ENCODE data around the gene TMEM175.
"Not testable (repeated sequence)": the region's sequence is repeated elsewhere in the genome, so short reads cannot be mapped to it uniquely, and the experiment has no call there.

TMEM175 gene

DNA sequence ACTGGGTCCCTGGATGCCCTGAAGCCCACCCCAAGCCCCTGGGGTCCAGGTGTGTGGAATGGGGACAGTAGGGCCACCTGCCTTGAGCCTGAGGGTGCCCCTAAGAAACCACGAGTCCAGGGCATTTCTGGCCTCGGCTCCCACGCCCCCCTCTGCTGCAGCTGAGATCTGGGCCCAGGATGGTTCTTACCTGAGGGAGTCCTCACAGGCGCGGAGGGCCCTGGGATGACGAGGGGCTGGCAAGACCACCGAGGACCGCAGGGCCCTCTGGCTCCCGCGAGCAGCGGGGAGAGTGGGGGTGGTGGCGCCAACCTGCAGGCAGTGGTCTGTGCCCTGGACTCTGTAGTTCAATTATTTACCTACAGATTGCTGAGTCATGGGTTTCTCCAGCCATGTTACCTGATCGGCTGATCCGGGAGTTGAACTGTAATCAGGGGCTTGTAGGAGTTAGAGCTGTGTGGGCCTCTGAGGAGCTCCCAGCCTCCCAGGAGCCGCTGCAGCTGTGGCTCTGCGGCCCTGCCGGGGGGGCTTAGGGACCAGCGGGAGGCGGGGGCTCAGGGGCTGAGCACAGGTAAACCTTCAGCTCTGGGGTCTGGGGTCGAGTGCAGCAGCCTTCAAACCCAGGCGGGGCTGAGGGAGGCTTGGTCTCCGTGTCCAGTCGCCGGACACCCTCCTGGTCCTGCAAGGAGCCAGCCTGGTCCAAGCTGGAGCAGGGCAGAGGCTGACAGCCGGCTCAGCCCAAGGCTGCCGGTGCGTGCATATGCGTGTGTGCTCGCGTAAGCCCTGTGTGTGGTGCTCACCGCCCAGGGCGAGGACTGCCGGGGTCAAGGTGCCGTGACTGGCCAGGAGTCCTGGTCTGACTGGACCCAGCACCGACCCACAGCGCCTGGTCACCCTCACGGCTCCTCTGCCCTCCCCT, 61.1 kb downstream of the TMEM175 start, which contains the start of gene SLC26A1:
Gene SLC26A1, minus strand, starts transcription at position 294 of the 919 bp plus-strand sequence. CDS start 1,701 bp downstream, outside the sequence.
- no peak for DNase-seq

DNA sequence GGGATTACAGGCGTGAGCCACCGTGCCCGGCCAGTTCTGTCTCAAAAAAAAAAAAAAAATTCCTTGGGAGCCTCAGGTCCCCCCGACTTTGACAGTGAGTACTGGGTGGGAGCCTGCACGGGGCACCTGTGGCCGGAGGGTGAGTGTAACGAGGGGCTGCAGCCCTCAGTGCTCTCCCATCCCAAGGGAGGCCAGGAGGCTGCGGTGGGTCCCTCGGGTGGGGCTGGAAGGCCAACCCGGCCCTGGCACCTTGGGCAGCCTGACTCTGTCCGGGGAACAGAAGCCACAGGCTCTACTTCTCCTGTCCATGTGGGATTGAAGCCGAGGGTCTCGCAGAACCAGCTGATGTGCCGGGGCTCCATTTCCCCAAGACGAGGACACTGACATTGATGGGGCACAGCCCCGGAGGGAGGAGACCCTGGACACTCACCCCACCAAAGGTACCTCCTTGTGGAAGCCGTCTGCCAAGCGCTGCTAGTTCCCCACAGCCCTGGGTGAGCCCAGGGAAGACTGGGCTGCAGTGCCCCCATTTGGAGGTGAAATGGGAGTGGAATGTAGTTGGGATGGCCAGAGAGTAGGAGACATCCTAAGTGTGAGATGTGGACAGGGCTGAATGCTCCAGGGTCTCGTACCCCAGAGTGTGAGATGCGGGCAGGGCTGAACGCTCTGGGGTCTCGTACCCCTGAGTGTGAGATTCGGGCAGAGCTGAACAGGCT, 63.2 kb downstream of the TMEM175 start:
- DNase-seq: no peak

DNA sequence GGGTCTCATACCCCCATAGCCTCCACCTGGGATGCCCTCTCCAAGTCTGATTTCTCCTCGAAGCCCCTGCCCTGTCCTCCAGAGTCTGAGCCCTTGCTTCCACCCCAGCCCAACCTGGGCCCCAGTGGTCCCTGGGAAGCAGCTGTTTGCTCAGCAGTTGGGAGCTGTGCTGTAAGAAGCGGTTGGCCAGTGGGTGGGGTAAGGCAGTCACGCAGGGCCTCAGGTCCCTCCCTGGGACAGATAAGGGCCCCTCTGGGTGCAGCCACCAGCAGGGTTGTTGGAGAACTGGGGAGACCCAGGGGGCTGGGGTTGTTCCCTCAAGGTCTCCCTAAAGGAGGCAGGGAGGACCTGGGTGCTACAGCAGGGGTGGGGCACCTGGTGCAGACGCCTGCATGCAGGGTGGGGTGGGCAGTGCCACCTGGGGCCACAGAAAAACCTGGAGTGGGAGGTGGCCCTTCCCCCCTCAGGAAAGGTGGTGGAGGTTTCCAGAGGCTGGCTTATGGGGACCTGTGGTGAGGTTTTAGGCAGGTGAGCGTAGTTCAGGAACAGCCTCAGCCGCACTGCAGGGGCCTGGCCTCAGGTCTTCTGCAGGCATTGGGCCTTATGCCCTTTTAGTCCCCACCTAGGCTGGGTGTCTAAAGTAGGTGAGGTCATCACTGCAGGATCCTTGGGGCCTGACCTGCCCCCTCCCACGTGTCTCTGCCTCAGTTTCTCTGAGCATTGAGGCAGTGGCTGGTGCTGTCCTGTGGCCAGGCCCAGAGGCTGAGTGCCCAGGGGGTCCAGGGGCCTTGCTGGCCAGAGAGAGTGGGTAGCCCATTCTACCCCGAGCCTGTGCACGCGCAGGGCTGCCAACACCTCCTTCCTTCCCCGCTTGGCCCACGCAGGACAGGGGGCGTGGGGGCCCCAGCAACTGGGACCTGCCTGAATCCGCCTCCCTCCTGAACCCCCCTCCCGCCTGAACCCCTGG, 64.1 kb downstream of the TMEM175 start:
- DNase-seq: no peak

DNA sequence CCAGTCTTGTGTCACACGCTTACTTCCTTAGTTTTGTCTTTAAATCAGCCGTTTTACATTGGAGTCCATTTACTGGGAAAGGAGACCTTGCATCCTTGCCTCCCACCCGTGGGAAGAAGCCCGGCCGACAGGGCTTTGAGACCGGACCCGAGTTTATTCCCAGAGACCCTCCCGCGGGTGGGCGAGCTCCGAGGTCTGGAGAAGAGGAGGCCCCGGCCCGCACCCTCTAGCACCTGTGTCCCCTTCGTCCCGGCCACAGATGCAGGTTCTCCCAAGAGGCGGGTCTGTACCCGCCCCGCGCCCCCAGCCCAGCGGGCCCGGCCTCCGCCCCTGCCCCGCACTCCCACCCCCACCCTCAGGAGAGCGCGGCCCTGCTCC, 64.7 kb downstream of the TMEM175 start:
- DNase-seq: no peak

DNA sequence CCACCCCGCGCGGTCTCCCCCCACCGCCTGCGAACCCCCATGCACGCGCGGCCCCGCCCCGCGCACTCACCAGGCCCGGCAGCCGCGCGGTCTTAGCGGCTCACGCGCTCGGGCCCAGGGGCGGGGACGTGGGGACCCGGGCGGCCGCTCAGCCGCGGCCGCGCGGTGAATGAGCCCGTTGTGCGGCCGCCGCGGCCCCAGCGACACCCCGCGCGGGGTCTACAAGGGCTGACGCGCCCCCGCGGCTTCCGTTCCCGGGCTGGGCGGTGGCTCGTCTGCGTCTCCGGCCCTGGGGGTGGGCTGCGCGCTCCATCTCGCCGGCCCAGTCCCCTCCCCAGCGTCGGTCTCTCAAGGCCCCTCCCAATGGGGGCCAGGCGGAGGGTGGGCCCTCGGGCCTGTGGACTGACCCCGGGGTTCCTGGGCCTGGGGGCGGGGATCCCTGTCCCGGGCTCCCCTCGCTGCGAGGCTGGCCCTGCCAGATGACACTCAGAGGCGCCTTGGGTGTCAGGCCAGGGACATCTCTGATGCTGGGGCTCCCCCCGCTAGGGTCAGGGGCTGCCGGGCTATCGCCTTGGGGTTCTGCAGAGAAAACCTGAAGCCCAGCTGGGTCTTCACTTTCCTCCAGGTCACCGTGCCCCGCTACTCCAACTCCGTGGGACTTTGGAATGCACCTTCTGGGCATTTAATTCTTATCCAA, 65.3 kb downstream of the TMEM175 start:
- DNase-seq: no peak

DNA sequence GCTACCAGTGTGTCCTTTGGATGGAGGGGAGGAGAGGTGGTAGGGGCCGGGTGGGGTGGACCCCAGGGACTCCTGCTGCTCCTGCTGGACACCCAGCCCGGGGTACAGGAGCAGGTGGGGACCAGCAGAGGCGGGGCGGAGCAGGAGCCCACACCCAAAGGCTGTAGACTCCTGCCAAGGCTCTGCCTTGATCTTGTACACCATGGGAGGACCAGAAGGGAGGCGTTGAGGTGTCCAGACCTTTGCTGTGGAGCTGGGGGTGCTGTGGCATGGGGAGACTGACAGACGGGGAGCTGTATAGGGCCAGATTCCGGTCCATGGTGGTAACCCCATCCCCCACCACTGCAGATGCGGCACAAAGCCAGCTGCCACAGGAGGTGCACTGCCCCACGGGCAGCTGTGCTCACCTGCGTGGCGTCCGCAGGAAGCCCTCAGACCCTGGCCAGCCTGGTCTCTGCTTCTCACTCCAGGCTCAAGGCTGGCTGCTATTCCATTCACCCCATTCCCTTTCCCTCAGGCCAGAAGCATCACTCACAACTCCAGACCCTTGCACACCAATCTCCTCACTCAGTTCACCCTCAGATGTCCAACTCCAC, 65.9 kb downstream of the TMEM175 start:
- DNase-seq: no peak

DNA sequence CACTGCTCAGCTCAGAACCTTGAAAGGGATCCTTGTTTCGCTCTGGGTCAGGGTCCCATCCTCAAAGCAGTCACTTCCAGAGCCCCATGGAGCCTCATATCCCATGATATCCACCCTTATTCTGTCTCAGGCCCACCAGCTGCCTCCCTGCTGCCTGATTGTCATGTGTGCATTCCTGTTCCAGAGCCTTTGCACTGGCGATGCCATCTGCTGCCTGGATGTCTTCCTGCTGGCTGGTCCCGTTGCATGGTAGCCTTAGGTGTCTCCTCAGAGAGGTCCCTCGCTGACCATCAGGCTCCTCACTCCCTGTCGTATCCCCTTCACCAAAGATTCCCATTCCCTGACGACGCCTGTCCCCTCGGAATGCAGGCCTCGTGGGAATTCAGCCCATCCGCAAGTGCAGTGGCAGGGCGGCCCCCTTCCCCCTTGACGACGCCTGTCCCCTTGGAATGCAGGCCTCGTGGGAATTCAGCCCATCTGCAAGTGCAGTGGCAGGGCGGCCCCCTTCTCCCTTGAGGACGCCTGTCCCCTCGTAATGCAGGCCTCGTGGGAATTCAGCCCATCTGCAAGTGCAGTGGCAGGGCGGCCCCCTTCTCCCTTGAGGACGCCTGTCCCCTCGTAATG, 67.1 kb downstream of the TMEM175 start:
- DNase-seq: not testable (repeated sequence)

DNA sequence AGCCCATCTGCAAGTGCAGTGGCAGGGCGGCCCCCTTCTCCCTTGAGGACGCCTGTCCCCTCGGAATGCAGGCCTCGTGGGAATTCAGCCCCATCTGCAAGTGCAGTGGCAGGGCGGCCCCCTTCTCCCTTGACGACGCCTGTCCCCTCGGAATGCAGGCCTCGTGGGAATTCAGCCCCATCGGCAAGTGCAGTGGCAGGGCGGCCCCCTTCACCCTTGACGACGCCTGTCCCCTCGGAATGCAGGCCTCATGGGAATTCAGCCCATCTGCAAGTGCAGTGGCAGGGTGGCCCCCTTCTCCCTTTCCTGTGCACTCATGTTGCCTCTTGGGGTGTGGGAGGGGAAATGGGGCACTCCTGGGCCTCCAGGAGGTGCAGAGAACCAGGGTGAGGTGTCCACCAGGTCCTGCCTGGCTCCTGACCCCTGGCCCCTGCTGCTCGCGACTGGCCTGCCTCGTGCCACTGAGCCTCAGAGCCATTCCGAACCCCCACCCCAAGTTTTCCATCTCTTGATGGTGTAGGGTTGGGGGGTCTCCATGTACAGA, 67.7 kb downstream of the TMEM175 start:
- DNase-seq: no peak

DNA sequence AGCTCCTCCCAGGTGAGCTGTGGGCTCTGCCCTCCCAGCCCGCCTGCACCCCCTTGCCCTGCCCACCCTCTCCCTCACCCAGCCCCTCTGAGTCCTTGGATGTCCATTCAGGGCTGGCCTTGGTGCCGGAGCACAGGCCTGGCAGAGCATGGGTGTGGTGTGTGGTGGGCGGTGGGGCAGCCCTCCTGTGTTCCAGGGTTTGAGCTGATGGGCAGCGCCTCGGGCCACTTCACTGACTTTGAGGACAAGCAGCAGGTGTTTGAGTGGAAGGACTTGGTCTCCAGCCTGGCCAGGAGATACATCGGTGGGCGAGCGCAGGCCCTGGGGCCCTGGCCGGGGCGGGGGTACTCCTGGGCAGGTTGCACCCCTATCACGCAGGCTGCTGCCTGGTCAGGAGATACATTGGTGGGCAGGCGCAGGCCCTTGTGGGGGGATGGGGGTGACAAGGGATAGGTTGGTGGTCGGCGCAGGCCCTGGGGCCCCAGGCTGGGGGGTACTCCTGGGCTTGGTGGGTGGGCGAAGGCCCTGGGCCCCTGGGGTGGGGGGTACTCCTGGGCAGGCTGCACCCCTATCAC, 68.5 kb downstream of the TMEM175 start:
- no peak for DNase-seq

DNA sequence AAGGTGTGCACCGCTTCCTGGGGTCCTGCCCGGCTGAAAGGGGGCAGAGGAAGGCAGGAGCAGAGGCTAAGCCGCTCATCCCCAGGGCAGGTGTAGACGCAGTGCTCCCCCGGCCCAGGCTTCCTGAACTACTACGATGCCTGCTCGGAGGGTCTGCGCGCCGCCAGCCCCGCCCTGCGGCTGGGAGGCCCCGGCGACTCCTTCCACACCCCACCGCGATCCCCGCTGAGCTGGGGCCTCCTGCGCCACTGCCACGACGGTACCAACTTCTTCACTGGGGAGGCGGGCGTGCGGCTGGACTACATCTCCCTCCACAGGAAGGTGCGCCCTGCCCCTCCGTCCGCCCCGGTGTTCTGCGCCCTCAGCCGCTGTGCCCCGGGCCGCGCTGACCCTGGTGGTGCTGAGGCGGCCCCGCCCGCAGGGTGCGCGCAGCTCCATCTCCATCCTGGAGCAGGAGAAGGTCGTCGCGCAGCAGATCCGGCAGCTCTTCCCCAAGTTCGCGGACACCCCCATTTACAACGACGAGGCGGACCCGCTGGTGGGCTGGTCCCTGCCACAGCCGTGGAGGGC, 69.4 kb downstream of the TMEM175 start:
- no peak for DNase-seq

DNA sequence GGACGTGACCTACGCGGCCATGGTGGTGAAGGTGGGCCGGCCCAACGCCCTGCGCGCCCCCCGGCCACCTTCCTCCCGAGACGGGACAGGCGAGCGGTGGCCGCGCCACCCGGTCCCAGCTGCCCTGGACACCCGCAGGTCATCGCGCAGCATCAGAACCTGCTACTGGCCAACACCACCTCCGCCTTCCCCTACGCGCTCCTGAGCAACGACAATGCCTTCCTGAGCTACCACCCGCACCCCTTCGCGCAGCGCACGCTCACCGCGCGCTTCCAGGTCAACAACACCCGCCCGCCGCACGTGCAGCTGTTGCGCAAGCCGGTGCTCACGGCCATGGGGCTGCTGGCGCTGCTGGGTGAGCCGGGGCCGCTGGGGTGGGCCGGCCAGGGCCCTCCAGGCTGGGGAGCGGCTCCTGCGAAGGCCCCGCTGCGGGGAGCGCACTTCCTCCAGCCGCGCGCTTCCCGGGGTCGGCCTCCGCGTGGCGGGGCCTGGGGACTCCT, 69.9 kb downstream of the TMEM175 start:
- no peak for DNase-seq

DNA sequence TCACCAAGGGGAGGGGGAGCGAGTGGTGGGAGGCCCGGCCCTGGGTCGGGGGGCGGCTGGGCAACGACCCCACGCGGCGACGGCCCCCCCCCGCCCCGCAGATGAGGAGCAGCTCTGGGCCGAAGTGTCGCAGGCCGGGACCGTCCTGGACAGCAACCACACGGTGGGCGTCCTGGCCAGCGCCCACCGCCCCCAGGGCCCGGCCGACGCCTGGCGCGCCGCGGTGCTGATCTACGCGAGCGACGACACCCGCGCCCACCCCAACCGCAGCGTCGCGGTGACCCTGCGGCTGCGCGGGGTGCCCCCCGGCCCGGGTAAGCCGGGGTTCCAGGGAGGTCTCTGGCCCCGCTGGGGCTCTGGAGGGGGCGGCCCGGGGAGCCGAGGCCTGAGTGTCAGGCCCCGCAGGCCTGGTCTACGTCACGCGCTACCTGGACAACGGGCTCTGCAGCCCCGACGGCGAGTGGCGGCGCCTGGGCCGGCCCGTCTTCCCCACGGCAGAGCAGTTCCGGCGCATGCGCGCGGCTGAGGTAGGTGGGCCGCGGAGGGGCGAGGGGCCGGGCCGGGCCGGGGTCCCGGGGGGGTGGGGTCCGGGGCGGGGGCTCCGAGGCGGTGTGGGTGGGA, 70.5 kb downstream of the TMEM175 start:
- DNase-seq: no peak

DNA sequence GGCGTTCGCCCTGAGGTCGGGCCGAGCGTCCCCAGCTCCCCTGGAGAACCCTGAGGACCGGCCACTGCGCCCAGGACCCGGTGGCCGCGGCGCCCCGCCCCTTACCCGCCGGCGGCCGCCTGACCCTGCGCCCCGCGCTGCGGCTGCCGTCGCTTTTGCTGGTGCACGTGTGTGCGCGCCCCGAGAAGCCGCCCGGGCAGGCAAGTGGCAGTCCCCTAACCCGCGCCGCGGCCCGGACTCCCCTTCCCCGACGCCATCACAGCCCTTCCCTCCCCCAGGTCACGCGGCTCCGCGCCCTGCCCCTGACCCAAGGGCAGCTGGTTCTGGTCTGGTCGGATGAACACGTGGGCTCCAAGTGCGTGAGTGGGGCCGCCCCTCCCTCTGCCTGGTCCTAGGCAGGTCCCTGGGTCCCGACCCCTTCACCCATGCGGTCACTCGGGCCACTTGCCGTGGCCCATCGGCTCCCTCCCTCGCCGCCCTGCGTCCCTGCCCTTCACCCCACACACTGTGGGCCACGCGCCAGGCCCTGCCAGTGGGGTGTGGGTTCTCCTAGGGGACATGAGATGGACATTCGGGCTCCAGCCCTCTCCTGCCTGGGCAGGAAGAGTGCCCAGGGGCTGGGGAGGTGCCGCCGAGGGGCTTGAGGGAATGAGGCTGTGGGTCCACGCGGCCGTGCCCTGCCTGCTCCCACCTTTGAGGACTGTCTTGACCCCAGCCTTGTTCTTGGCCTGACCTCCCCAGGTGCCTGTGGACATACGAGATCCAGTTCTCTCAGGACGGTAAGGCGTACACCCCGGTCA, 71.2 kb downstream of the TMEM175 start:
- no peak for DNase-seq

DNA sequence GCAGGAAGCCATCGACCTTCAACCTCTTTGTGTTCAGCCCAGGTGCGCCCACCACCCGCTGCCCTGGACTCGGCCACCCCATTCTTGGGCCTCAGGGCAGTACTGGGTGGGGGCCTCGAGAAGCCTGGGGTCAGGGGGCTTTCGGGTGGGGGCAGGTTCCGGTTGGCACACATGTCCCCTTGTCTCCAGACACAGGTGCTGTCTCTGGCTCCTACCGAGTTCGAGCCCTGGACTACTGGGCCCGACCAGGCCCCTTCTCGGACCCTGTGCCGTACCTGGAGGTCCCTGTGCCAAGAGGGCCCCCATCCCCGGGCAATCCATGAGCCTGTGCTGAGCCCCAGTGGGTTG, 71.8 kb downstream of the TMEM175 start:
- DNase-seq: no peak

DNA sequence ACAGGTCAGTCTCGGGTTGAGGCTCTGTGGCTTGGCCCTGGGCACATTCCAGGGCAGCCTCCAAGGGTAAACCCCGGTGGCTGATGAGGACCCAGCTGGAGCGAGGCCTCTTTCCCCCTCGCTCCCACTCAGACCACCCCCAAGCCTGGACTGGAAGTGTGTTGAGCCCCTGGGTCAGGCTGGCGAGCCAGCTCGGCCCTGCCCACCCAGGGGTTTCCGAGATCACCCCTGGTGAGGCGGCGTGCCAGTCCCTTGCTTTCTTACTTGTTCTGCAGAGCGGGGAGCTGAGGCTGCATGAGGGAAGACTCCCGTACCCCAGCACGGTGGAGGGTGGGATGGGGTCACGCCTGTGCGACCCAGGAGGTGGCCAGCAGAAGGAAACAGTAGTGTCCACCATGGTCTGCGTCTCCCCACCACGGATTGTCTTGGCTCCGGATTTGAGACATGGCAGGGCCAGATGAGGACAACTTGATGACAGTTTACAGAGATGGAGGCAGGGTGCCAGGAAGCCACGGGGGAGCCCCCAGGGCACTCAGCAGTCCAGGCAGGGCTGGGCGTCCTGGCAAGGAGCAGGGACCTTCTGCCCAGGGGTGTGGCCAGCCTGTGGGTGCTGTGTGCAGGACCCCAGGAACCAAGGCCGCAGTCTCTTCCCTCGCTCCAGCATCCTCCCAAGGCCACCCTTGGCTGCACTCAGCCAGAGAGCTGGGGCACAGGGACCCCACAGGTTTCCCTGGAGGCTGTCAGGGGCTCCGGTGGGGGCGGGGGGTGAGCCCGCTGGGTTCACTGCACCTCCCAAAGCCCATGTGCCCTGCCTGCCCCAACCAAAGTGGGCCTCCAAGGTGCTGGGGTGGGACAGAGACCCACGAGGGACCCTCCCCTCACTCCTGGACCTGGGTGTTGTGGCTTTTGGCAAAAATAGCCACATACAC, 72.6 kb downstream of the TMEM175 start:
- DNase-seq: no peak

DNA sequence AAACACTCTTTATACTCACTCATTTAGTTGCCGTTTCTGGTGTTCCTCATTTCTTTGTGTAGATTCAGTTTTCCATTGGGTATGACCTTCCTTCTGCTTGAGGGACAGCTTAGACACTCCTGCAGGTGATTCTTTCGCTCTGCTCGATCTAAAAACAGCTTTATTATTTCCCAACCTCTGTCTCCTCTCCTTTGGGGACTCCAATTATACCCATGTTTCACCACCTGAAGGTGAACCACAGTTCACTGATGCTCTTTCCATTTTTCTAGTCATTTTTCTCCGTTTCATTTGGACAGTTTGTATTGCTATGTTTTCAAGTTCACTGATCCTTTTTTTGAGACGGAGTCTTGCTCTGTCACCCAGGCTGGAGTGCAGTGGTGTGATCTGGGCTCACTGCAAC, 74.6 kb downstream of the TMEM175 start:
- no peak for DNase-seq

All from NCI-H187 treated with DMSO at 0.1 percent for 48 hours (cell line).